H1 (cell line): ENCODE data around the gene TBCD. TPM values are rescaled to one million over a fixed set of nuclear protein-coding genes. Genes with fewer than 3 reads are reported as not detected.

Experiments
- CTCF ChIA-PET: fragments of 300-600 bp; sonication (Branson Sonifier 250); formaldehyde crosslinking; loops from one replicate; lab custom pipeline; 2021; ENCODE audit not compliant: partially characterized antibody; lab: Charles Lee
- POLR2A ChIA-PET: fragments of 300-600 bp; sonication (Branson Sonifier 250); formaldehyde crosslinking; loops from one replicate; lab custom pipeline; 2021; ENCODE audit warnings: inconsistent platforms; ENCODE audit not compliant: partially characterized antibody; lab: Charles Lee
- DNase-seq, 2 experiments: peaks; one replicate each; pipeline versions ENCODE4 v3.0.0 to v3.0.0-alpha.2; 2010 to 2022; ENCODE audit warnings: low spot score in 2 of 2, low read depth in 1 of 2, mixed read lengths in 1 of 2
- FAIRE-seq: peaks from 2 replicates; lab custom pipeline; 2011; peaks lifted over from hg19 to GRCh38; lab: Jason Lieb, UNC
- H2AFZ ChIP-seq: 2 replicates; pipeline ENCODE4 v1.8.1; 2012; ENCODE audit warnings: low read length, inconsistent platforms
- H2AK5ac ChIP-seq: 2 replicates; pipeline ENCODE4 v1.6.1; 2013; ENCODE audit warnings: low read depth, low read length
- H2BK120ac ChIP-seq: replicated peaks from 2 replicates; pipeline ENCODE3; 2013; ENCODE audit warnings: low read depth, low read length, inconsistent platforms
- H2BK12ac ChIP-seq: 2 replicates; pipeline ENCODE4 v1.6.1; 2013; ENCODE audit warnings: low read depth, low read length
- H2BK15ac ChIP-seq: 2 replicates; pipeline ENCODE4 v1.6.1; 2013; ENCODE audit warnings: low read length
- H2BK20ac ChIP-seq: 2 replicates; pipeline ENCODE4 v1.6.1; 2013; ENCODE audit warnings: low read length
- H2BK5ac ChIP-seq: 2 replicates; pipeline ENCODE4 v1.6.1; 2013; ENCODE audit warnings: low read depth, low read length
- H3K14ac ChIP-seq: 2 replicates; pipeline ENCODE4 v1.6.1; 2013; ENCODE audit warnings: inconsistent platforms; ENCODE audit not compliant: insufficient read length
- H3K18ac ChIP-seq: 2 replicates; pipeline ENCODE4 v1.6.1; 2013; ENCODE audit warnings: low read length; ENCODE audit errors: extremely low read depth
- H3K23ac ChIP-seq: 2 replicates; pipeline ENCODE4 v1.6.1; 2013; ENCODE audit warnings: inconsistent platforms; ENCODE audit not compliant: insufficient read length
- H3K23me2 ChIP-seq: 2 replicates; pipeline ENCODE4 v1.6.1; 2013; ENCODE audit warnings: low read depth, low read length
- H3K27ac ChIP-seq: 2 replicates; pipeline ENCODE4 v1.6.1; 2011; ENCODE audit warnings: low read depth, low read length, inconsistent platforms
- H3K27me3 ChIP-seq, 4 experiments: replicated peaks in 1 of 4; 1 replicate in 1 of 4; 2 replicates in 3 of 4; pipeline versions ENCODE4 v1.6.1 to v1.8.1; 2011 to 2013; ENCODE audit warnings: low read length in 3 of 4, mild to moderate bottlenecking in 3 of 4, inconsistent platforms in 2 of 4, mixed read lengths in 2 of 4, moderate library complexity in 1 of 4; ENCODE audit not compliant: control insufficient read depth in 3 of 4, insufficient read depth in 3 of 4; ENCODE audit errors: extremely low read depth in 1 of 4
- H3K36me3 ChIP-seq, 4 experiments: 2 replicates each; pipeline versions ENCODE4 v1.6.1 to v1.8.1; 2011 to 2013; ENCODE audit warnings: mild to moderate bottlenecking in 4 of 4, low read length in 3 of 4, moderate library complexity in 2 of 4, control low read depth in 1 of 4, inconsistent platforms in 1 of 4; ENCODE audit not compliant: insufficient read depth in 4 of 4, control insufficient read depth in 2 of 4
- H3K4ac ChIP-seq: replicated peaks from 2 replicates; pipeline ENCODE3; 2013; ENCODE audit warnings: low read length, low read depth, mixed read lengths, inconsistent platforms; ENCODE audit not compliant: insufficient read length
- H3K4me1 ChIP-seq, 4 experiments: replicated peaks in 1 of 4; 1 replicate in 1 of 4; 2 replicates in 3 of 4; pipeline versions ENCODE4 v1.6.1 to v1.8.1; 2011 to 2013; ENCODE audit warnings: low read length in 3 of 4, inconsistent platforms in 2 of 4, mixed read lengths in 1 of 4; ENCODE audit not compliant: insufficient read depth in 4 of 4, control insufficient read depth in 3 of 4
- H3K4me2 ChIP-seq, 2 experiments: 2 replicates each; pipeline versions ENCODE4 v1.6.1 to v1.8.1; 2011 to 2013; ENCODE audit warnings: low read depth in 2 of 2, low read length in 2 of 2, control low read depth in 1 of 2, inconsistent platforms in 1 of 2, mild to moderate bottlenecking in 1 of 2; ENCODE audit not compliant: insufficient read depth in 1 of 2
- H3K4me3 ChIP-seq, 4 experiments: fragments of 200-600, 300-600 bp in 1 of 4; sonication (generic), shearing (Covaris generic), sonication (Bioruptor Twin) in 1 of 4; 2 replicates each; pipeline versions ENCODE4 v1.5.1 to v1.8.1; 2011 to 2016; ENCODE audit warnings: low read length in 4 of 4, low read depth in 3 of 4, control low read depth in 2 of 4, inconsistent platforms in 2 of 4, mild to moderate bottlenecking in 2 of 4, mixed read lengths in 1 of 4, moderate library complexity in 1 of 4; ENCODE audit not compliant: insufficient read depth in 2 of 4; ENCODE audit errors: extremely low read depth in 1 of 4
- H3K56ac ChIP-seq: replicated peaks from 2 replicates; pipeline ENCODE3; 2013; ENCODE audit warnings: low read depth, mild to moderate bottlenecking, mixed read lengths, low read length, inconsistent platforms; ENCODE audit not compliant: insufficient read length
- H3K79me1 ChIP-seq: 2 replicates; pipeline ENCODE4 v1.6.1; 2013; ENCODE audit warnings: low read depth, low read length, control low read depth
- H3K79me2 ChIP-seq, 2 experiments: 2 replicates each; pipeline versions ENCODE4 v1.6.1 to v1.8.1; 2012 to 2013; ENCODE audit warnings: low read length in 2 of 2, mild to moderate bottlenecking in 2 of 2, inconsistent platforms in 1 of 2; ENCODE audit not compliant: insufficient read depth in 2 of 2, control insufficient read depth in 1 of 2
- H3K9ac ChIP-seq, 4 experiments: replicated peaks in 1 of 4; 1 replicate in 1 of 4; 2 replicates in 3 of 4; pipeline versions ENCODE4 v1.6.1 to v1.8.1; 2011 to 2013; ENCODE audit warnings: low read depth in 3 of 4, low read length in 3 of 4, control low read depth in 2 of 4, mild to moderate bottlenecking in 2 of 4, moderate library complexity in 2 of 4, inconsistent platforms in 1 of 4; ENCODE audit errors: extremely low read depth in 1 of 4
- H3K9me3 ChIP-seq, 2 experiments: 2 replicates each; pipeline versions ENCODE4 v1.6.1 to v1.8.1; 2012 to 2013; ENCODE audit warnings: mild to moderate bottlenecking in 2 of 2, moderate library complexity in 2 of 2, control low read depth in 1 of 2, inconsistent platforms in 1 of 2, low read depth in 1 of 2, low read length in 1 of 2, mixed read lengths in 1 of 2; ENCODE audit not compliant: insufficient read depth in 2 of 2
- H4K20me1 ChIP-seq, 2 experiments: replicated peaks in 1 of 2; 2 replicates each; pipeline versions ENCODE3 to v1.8.1; 2011 to 2013; ENCODE audit warnings: inconsistent platforms in 2 of 2, low read length in 2 of 2, mild to moderate bottlenecking in 1 of 2; ENCODE audit not compliant: insufficient read depth in 2 of 2, control insufficient read depth in 1 of 2
- H4K5ac ChIP-seq: 2 replicates; pipeline ENCODE4 v1.6.1; 2013; ENCODE audit warnings: low read length, low read depth, mixed read lengths, inconsistent platforms; ENCODE audit not compliant: insufficient read length
- H4K8ac ChIP-seq: 2 replicates; pipeline ENCODE4 v1.8.0; 2013; ENCODE audit warnings: mild to moderate bottlenecking, moderate library complexity, low read length, inconsistent platforms; ENCODE audit not compliant: insufficient read depth; ENCODE audit errors: extremely low read depth
- H4K91ac ChIP-seq: replicated peaks from 2 replicates; pipeline ENCODE3; 2013; ENCODE audit warnings: low read length, mixed read lengths, inconsistent platforms; ENCODE audit not compliant: insufficient read length
- GABPA ChIP-seq: IDR thresholded peaks from 2 replicates; pipeline ENCODE4 v1.6.1; 2011; ENCODE audit warnings: mild to moderate bottlenecking, low read length, moderate library complexity, borderline replicate concordance; ENCODE audit not compliant: insufficient read depth
- RXRA ChIP-seq: IDR thresholded peaks from 2 replicates; pipeline ENCODE4 v1.6.1; 2011; ENCODE audit warnings: low read depth, mild to moderate bottlenecking, low read length, moderate library complexity; ENCODE audit not compliant: insufficient read depth
- SP2 ChIP-seq: IDR thresholded peaks from 2 replicates; pipeline ENCODE4 v1.6.1; 2012; ENCODE audit warnings: mild to moderate bottlenecking, low read length, inconsistent platforms
- WGBS, 2 experiments: shearing (Covaris generic) in 1 of 2; methylation state at CpG; one replicate each; pipeline versions ENCODE4 v1.1.6 to v1.1.7; 2013 to 2015; ENCODE audit warnings: low lambda C conversion rate in 2 of 2, mixed read lengths in 2 of 2, inconsistent platforms in 1 of 2, low coverage in 1 of 2, missing lambda C conversion rate in 1 of 2; ENCODE audit not compliant: insufficient replicate concordance in 2 of 2, insufficient coverage in 1 of 2, insufficient read length in 1 of 2; ENCODE audit errors: extremely low coverage in 1 of 2, missing lambda C conversion rate in 1 of 2; 5-methylcytosine and 5-hydroxymethylcytosine counted together
- polyA plus RNA-seq, 7 experiments: library from polyadenylated mRNA; depleted of rRNA in 3 of 7; stranded (reverse) in 5 of 7; unstranded in 2 of 7; fragments of >200 nt in 5 of 7; fragments of 200-250 nt in 2 of 7; gene quantifications; 1 replicate in 5 of 7; 2 replicates in 1 of 7; 4 replicates in 1 of 7; pipeline versions ENCODE4 v1.2.1 to v1.2.3, GENCODE V29; 2011 to 2013; ENCODE audit warnings: missing spikeins in 2 of 7, mixed read lengths in 2 of 7
- total RNA-seq: library from RNA; stranded (reverse); fragmentation: NEBNext Ultra II Directional; extraction: Animal tissue kit (Norgen Biotek cat#: 25700); gene quantifications from 2 replicates; pipeline ENCODE4 v1.2.1, GENCODE V29; 2021

TBCD gene
- total and polyA plus RNA-seq, 2 of the 8 experiments (the other 6 are each of a cell fraction or from before 2014, with no cell fraction given): 118 to 162 TPM

- Histone ChIP-seq H3K18ac (no peak overlapping the region), H3K36me3 (no peaks in the 10 kb centered on the region), H2BK5ac (no peak overlapping the region), H2BK12ac (no peak overlapping the region), H3K14ac (no peak overlapping the region), H3K56ac (no peak overlapping the region), H2AFZ (no peak overlapping the region), H4K8ac (no peak overlapping the region), H4K5ac (no peak overlapping the region), H3K4me3 (no peak overlapping the region), H3K9ac (no peak overlapping the region), H3K4me2 (no peak overlapping the region), H4K91ac (no peak overlapping the region), H3K79me2 (no peaks in the 10 kb centered on the region), H2BK20ac (no peak overlapping the region), H2BK120ac (no peak overlapping the region), H3K27me3 (no peaks in the 10 kb centered on the region), H3K9me3 (peaks cover 4 to 30% of the 10 kb centered on the region in 2 experiments; a peak in 2 of 4 replicates), H3K79me1 (no peaks in the 10 kb centered on the region), H4K20me1 (no peaks in the 10 kb centered on the region), H3K4me1 (peaks cover 0 to 4% (median 0%) of the 10 kb centered on the region in 4 experiments; a peak in 1 of 7 replicates), H3K23me2 (no peaks in the 10 kb centered on the region), H3K23ac (no peak overlapping the region), H3K4ac (no peak overlapping the region), H2AK5ac (no peak overlapping the region), H3K27ac (no peak overlapping the region), H2BK15ac (no peak overlapping the region)
- POLR2A ChIA-PET: no interaction called here
- WGBS, 2 experiments: 84% methylated on average over 18 of the region's 20 CpGs; no CpG with 5 or more reads in 1 of the 2 experiments
- no peak for FAIRE-seq
- no peak for TF ChIP-seq SP2
- no peak for TF ChIP-seq RXRA
- no peak for TF ChIP-seq GABPA
- TF ChIP-seq, all 59 proteins: peak for 0
- CTCF ChIA-PET: no interaction called here
- no peak for DNase-seq
These were observed 225.7 kb downstream of the TBCD start for GRCh38 chr17:82977606-82978005.
